Nasal cavity respiratory epithelium epithelial cell of viscerocranial mucosa (primary cell): ENCODE results near the gene ERVK3-1. TPM values are rescaled to one million over a fixed set of nuclear protein-coding genes. Genes with fewer than 3 reads are reported as not detected.

Experiments used
- total RNA-seq: library from RNA; depleted of rRNA; stranded (reverse); fragments of >200 nt; gene quantifications from 2 replicates; pipeline ENCODE4 v1.2.3, GENCODE V29; 2014

Gene ERVK3-1
- total RNA-seq, result 33.4 and 39.0 TPM in 2 replicates

DNA sequence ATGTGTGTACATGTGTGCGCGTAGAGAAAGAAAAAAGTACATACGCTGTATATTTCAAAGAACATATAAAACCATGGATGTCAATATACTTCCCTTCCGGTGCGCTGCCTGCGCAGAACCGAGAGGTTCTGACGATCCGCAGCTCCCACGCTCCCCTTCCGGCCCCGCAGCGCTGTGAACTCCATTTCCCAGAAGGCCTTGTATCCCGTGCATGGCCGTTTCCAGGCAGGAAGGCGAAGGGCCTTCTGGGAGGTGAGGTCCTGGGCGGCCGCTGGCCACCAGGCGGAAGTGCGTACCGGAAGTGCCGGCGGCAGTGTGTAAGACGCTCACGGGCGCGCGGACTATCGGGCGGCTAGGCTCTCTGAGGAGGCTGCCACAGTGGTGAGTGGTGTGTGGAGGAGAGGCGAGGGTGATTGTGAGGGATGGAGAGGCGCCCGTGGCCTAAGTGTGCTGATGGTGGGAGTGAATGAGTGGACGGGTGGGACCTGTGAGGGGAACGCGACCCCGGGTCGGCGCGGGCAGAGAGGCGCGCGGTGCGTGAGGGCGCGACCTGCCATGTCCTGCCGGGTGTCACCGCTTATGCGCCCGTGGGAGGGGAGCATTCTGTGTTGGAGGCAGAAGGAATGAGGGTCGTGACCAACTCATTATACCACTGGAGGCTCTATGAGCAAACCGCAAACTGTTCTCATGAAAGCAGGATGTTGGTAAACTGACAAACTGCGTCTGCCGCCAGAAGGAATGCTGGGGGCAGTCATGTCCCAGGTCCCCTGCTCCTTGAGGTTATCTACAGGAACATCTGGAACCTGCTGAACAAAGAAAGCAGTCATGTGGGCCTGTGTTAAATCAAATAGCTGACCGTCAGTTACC lies at the start of gene ERVK3-1:
TSS of gene ERVK3-1 (plus strand) at position 313 of the 867 bp plus-strand sequence. CDS start 6,792 bp downstream, outside the sequence.

GRCh38 chr19:58278541-58279041 lies 26.6 kb upstream of the ERVK3-1 start, which contains the start of gene ZNF8:
ZNF8 (plus strand) TSS chr19:58278955; CDS start chr19:58279082, 127 bp downstream.

GRCh38 chr19:58326914-58327726 lies 21.9 kb downstream of the ERVK3-1 start, which contains the start of gene ZSCAN22:
ZSCAN22 (plus strand) TSS chr19:58326994; CDS start chr19:58334803, 7,809 bp downstream.

GRCh38 chr19:58352760-58353671 lies 47.8 kb downstream of the ERVK3-1 start, which contains the start of gene A1BG:
A1BG (minus strand) TSS chr19:58353492; CDS start chr19:58353437, 55 bp downstream.

DNA sequence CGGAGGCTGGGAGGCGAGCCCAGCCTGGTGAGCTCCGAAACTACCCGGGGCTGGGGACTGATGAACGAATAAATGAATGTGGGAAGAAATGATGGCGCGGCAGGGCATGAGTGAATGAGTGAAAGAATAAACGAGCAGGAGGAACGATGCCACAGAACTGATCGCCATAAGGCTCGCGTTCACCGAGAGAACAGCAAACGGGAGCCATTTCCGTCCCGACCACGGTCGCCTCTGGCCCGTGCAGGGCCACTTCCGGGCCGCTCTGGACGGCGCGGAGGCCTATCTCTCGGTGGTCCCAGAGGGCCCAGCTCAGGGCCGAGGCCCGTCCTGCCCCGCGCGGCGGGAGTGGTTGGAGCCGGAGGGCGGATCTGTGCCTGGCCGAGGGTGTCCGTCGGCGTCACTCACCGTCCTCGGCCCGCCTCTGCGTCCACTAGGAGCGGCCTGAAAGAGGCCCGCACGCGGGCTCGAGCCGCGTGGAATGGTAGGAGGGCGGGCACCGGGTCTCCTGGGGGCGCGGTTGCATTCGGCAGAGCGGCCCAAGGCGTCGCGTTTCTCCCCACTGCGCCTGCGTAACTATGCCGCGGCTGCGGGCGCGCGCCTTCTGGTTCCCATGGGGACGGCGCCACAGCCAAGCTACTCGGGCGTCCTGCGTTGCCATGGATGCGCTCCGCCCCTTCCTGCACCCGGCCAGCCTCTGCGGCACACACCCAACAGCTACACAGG lies 57.3 kb downstream of the ERVK3-1 start, which contains the start of gene ZNF497:
TSS of gene ZNF497 (minus strand) at position 480 of the 723 bp plus-strand sequence. CDS start 5,116 bp downstream, outside the sequence.

Other genes with a start within 250 kb of the ERVK3-1 start
- 1.7 and 7.8 TPM in 2 replicates for gene ZNF135, start 246.1 kb upstream of the ERVK3-1 start, total RNA-seq
- gene ZSCAN18, start 207.1 kb upstream of the ERVK3-1 start, total RNA-seq, result 48.9 and 59.8 TPM in 2 replicates
- 17.1 and 21.4 TPM in 2 replicates for gene ZNF329, start 154.6 kb upstream of the ERVK3-1 start, total RNA-seq
- 41.7 and 43.9 TPM in 2 replicates for gene ZNF274, start 122.3 kb upstream of the ERVK3-1 start, total RNA-seq
- 49.2 and 73.4 TPM in 2 replicates for gene ZNF544, start 76.5 kb upstream of the ERVK3-1 start, total RNA-seq
- gene ZNF8, start 26.4 kb upstream of the ERVK3-1 start, total RNA-seq, result 3.1 and 8.0 TPM in 2 replicates
- gene ZSCAN22, start 21.6 kb downstream of the ERVK3-1 start, total RNA-seq, result 2.4 and 4.3 TPM in 2 replicates
- 0.78 and 3.4 TPM in 2 replicates for gene A1BG, start 48.1 kb downstream of the ERVK3-1 start, total RNA-seq
- gene ZNF497, start 57.4 kb downstream of the ERVK3-1 start, total RNA-seq, result 1.0 and 2.7 TPM in 2 replicates
- gene ZNF837, start 75.7 kb downstream of the ERVK3-1 start, total RNA-seq, result 1.6 and 2.7 TPM in 2 replicates
- 2,119 and 3,422 TPM in 2 replicates for gene RPS5, start 81.9 kb downstream of the ERVK3-1 start, total RNA-seq
- gene RNF225, start 90.3 kb downstream of the ERVK3-1 start, total RNA-seq, result 1.4 and 2.1 TPM in 2 replicates
- 17.4 and 21.4 TPM in 2 replicates for gene ZNF584, start 103.3 kb downstream of the ERVK3-1 start, total RNA-seq
- gene ZNF132, start 134.8 kb downstream of the ERVK3-1 start, total RNA-seq, result 5.8 and 6.8 TPM in 2 replicates
- 12.0 and 15.9 TPM in 2 replicates for gene ZNF324B, start 146.2 kb downstream of the ERVK3-1 start, total RNA-seq
- gene ZNF324, start 161.7 kb downstream of the ERVK3-1 start, total RNA-seq, result 10.9 and 18.2 TPM in 2 replicates
- 3.4 and 6.1 TPM in 2 replicates for gene ZNF446, start 171.0 kb downstream of the ERVK3-1 start, total RNA-seq
- 4.7 and 14.0 TPM in 2 replicates for gene SLC27A5, start 206.6 kb downstream of the ERVK3-1 start, total RNA-seq
- 3.8 and 7.3 TPM in 2 replicates for gene ZBTB45, start 214.4 kb downstream of the ERVK3-1 start, total RNA-seq
- gene TRIM28, start 238.7 kb downstream of the ERVK3-1 start, total RNA-seq, result 304 and 353 TPM in 2 replicates
- 104 and 173 TPM in 2 replicates for gene CHMP2A, start 249.7 kb downstream of the ERVK3-1 start, total RNA-seq